ENCODE results near the gene C9orf72. TPM values are rescaled to one million over a fixed set of nuclear protein-coding genes. Genes with fewer than 3 reads are reported as not detected.
"Not testable (repeated sequence)": the region's sequence is repeated elsewhere in the genome, so short reads cannot be mapped to it uniquely, and the experiment has no call there.

Gene C9orf72
- total RNA-seq, 4 donors from 2014 or later, result 6.6 to 19.5 (median 8.6) TPM

DNA sequence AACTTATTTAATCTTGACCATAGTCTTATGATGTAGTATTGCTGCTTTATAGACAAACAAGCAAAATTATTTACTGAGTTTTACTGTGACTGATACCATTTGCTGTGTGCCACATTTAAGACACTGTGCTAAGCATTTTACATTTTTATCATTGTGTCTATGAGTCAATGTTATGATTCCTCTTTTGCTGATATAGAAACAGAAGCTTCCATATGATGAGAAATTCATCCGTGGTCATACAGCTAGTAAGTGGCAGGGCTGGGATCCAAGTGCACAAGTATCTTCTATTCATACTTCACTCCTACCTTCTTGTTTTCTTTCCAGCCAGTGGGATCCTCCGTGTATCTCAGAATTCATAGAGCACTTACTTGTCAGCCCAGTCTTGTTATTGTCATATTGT, 66.3 kb downstream of the C9orf72 start:
- H3K4me3 ChIP-seq, result no peak overlapping the region
- 56 to 63% methylated on average over 2 of the region's 2 CpGs for WGBS, 2 donors
- no peaks in the 10 kb centered on the region for H3K9me3 ChIP-seq
- H3K36me3 ChIP-seq, result no peaks in the 10 kb centered on the region
- DNase-seq, result no peak
- no peak for TF ChIP-seq POLR2A (IDR thresholded peaks at IDR 0.05)
- TF ChIP-seq, protein P1, sequence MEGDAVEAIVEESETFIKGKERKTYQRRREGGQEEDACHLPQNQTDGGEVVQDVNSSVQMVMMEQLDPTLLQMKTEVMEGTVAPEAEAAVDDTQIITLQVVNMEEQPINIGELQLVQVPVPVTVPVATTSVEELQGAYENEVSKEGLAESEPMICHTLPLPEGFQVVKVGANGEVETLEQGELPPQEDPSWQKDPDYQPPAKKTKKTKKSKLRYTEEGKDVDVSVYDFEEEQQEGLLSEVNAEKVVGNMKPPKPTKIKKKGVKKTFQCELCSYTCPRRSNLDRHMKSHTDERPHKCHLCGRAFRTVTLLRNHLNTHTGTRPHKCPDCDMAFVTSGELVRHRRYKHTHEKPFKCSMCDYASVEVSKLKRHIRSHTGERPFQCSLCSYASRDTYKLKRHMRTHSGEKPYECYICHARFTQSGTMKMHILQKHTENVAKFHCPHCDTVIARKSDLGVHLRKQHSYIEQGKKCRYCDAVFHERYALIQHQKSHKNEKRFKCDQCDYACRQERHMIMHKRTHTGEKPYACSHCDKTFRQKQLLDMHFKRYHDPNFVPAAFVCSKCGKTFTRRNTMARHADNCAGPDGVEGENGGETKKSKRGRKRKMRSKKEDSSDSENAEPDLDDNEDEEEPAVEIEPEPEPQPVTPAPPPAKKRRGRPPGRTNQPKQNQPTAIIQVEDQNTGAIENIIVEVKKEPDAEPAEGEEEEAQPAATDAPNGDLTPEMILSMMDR (IDR thresholded peaks at IDR 0.05), result no peak
- H3K4me1 ChIP-seq, result peaks cover 0 to 8% (median 0%) of the 10 kb centered on the region in 3 donors
- H3K27ac ChIP-seq, result no peak overlapping the region
- H3K27me3 ChIP-seq, result no peaks in the 10 kb centered on the region
- intact Hi-C loops (cut with DNase I), result no loop called here

DNA sequence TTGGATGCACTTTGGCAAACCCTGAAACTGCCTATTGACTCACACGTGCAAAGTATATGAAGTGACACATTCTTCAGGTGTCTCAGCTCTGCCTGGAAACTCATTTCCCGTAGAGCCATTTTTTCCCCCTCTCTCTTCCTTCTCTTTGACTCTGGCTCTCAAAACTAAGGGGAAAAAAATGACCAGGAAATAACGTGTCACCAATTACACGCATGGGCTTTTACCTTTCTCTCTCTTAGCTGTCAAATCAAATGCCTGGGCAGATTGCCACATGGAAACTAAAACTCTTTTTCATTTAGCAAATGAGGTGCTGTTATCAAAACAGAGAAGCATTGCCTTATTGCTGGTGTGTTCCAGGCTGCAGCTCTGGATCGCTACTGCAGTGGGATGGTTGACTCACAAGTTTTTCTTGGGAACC, 67.5 kb downstream of the C9orf72 start:
- H3K9me3 ChIP-seq, result no peaks in the 10 kb centered on the region
- H3K4me3 ChIP-seq, result no peak overlapping the region
- H3K4me1 ChIP-seq, result peaks cover 0 to 8% (median 0%) of the 10 kb centered on the region in 3 donors
- H3K27ac ChIP-seq, result no peak overlapping the region
- H3K27me3 ChIP-seq, result no peaks in the 10 kb centered on the region
- TF ChIP-seq, protein P1 (IDR thresholded peaks at IDR 0.05), result no peak
- no peak for TF ChIP-seq POLR2A (IDR thresholded peaks at IDR 0.05)
- H3K36me3 ChIP-seq, result no peaks in the 10 kb centered on the region
- intact Hi-C loops (cut with DNase I), result no loop called here
- WGBS, 2 donors, result 14 to 39% methylated on average over 5 of the region's 5 CpGs
- DNase-seq, result no peak

DNA sequence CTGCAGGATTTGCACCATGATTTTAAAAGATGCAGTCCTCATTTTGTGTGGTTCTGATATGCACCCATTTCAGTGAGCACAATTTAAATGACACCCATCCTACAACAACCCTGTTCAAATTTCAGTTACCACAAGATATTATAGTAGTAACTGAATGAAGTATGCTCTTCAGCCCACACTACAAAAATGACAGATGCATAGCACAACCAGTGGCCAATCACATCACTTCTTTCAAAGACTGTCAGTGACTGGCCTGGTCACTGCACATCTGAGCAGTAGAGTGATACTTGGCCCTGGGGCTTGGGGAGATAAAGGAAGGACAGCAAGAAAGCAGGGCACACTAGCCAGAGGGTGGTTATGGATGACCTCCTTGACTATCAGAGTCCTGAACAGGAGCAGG, 69.0 kb downstream of the C9orf72 start:
- Histone ChIP-seq H3K27ac (no peak overlapping the region), H3K36me3 (no peaks in the 10 kb centered on the region), H3K4me3 (no peak overlapping the region), H3K4me1 (peaks cover 3 to 19% (median 3%) of the 10 kb centered on the region in 3 donors), H3K9me3 (no peaks in the 10 kb centered on the region), H3K27me3 (no peaks in the 10 kb centered on the region)
- TF ChIP-seq POLR2A (IDR thresholded peaks at IDR 0.05), result no peak
- TF ChIP-seq, protein P1 (IDR thresholded peaks at IDR 0.05), result no peak
- DNase-seq, result no peak
- intact Hi-C loops (cut with DNase I), result no loop called here

DNA sequence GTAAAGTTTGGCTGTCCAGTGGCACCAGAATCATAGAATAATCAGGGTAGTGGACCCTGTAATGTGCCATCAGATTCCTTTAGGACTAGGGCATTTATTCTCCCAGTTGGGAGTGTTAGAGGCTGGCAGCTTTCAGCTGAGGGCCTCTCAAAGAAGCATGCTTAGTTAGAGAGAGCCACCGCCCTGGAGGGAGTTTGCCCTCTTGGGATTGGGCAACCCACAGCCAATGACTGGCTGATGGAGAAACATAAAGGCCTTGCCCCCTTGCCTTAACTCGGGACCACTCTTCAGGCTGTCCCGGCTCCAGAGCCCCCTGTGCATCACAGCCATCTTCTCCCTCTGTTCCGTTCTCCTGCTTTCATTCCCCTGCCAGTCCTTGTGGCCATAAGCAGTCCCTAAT, 69.7 kb downstream of the C9orf72 start:
- no peaks in the 10 kb centered on the region for H3K36me3 ChIP-seq
- H3K4me1 ChIP-seq, result peaks cover 3 to 25% (median 9%) of the 10 kb centered on the region in 3 donors
- H3K4me3 ChIP-seq, result no peak overlapping the region
- 93 to 96% methylated on average over 4 of the region's 4 CpGs for WGBS, 2 donors
- DNase-seq, result no peak
- no peaks in the 10 kb centered on the region for H3K9me3 ChIP-seq
- intact Hi-C loops (cut with DNase I), result no loop called here
- no peak for TF ChIP-seq POLR2A (IDR thresholded peaks at IDR 0.05)
- TF ChIP-seq, protein P1 (IDR thresholded peaks at IDR 0.05), result no peak
- no peaks in the 10 kb centered on the region for H3K27me3 ChIP-seq
- H3K27ac ChIP-seq, result no peak overlapping the region

DNA sequence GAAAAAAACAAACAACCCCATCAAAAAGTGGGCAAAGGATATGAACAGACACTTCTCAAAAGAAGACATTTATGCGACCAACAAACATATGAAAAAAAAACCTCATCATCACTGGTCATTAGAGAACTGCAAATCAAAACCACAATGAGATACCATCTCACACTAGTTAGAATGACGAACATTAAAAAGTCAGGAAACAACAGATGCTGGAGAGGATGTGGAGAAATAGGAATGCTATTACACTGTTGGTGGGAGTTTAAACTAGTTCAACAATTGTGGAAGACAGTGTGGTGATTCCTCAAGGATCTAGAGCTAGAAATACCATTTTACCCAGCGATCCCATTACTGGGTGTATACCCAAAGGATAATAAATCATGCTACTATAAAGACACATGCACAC, 72.4 kb downstream of the C9orf72 start:
- H3K36me3 ChIP-seq; H3K27ac ChIP-seq; H3K4me3 ChIP-seq; DNase-seq; H3K9me3 ChIP-seq; H3K27me3 ChIP-seq; intact Hi-C loops (cut with DNase I): not testable (repeated sequence)
- peaks cover 9 to 49% (median 14%) of the 10 kb centered on the region in 3 donors for H3K4me1 ChIP-seq
- WGBS, 2 donors, result 81 to 93% methylated on average over 3 of the region's 3 CpGs

DNA sequence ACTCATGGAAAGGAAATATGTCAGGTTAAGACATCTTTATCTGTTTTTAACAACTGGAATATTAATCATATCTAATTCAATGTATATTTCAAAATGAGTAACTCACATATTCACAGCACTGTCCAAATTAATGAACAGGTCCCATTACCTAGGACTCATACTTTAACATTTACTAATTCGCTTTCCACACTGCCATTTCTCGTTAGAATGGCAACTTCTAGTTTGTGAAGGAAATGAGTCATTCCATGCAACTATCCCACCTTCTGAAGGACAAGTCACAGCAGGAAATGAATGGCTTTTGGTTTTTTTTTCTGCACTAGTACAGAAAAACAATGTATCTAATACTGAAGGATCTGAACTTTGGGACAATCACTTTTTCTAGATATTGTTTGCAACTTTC, 73.8 kb downstream of the C9orf72 start:
- TF ChIP-seq POLR2A (IDR thresholded peaks at IDR 0.05), result no peak
- TF ChIP-seq, protein P1 (IDR thresholded peaks at IDR 0.05), result no peak
- intact Hi-C loops (cut with DNase I), result no loop called here
- peak overlapping the region; percentile 24 to 71 (median 60) for H3K27ac ChIP-seq

More for the DNA sequence above, 73.8 kb downstream of the C9orf72 start:
- Histone ChIP-seq H3K9me3 (no peaks in the 10 kb centered on the region), H3K27me3 (no peaks in the 10 kb centered on the region), H3K4me1 (peaks cover 9 to 53% (median 21%) of the 10 kb centered on the region in 3 donors), H3K4me3 (no peak overlapping the region), H3K36me3 (no peaks in the 10 kb centered on the region)
- WGBS, 2 donors, result 18% methylated on average over 2 of the region's 2 CpGs
- DNase-seq, result no peak
